GM21447 (cell line): Measurements from ENCODE around the gene INCENP.

Experiments
- ATAC-seq: cut with Tn5 transposase; IDR thresholded peaks from one replicate; pipeline ENCODE4 v1.9.1; 2021; ENCODE audit not compliant: unreplicated experiment

The INCENP gene

GRCh38 chr11:62140304-62141110 lies 16.7 kb downstream of the INCENP start:
- ATAC-seq: no peak

GRCh38 chr11:62141111-62142042 lies 17.6 kb downstream of the INCENP start:
- no peak for ATAC-seq

GRCh38 chr11:62142043-62142375 lies 18.2 kb downstream of the INCENP start:
- ATAC-seq: no peak

DNA sequence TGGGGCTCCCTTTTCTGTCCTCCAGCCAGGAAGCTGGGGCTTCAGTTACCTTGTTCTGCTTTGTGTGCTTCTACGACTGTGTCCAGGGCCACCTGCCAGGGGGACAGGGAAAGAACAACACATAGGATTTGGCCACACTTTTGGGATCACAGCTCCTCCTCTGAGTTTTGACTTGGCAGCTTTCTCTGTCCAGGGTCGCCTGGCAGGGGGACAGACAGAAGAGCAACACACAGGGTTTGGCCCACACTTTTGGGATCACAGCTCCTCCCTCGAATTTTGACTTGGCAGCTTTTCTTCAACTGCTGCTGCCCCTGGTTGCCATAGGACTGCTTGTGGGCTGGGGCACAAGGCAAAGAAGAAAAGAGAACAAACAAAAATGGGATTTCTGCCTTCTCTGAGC lies 19.1 kb downstream of the INCENP start:
- no peak for ATAC-seq

- ATAC-seq: no peak
Measured at GRCh38 chr11:62143727-62144126, 19.9 kb downstream of the INCENP start.

- no peak for ATAC-seq
Measured at GRCh38 chr11:62144641-62145255, 20.9 kb downstream of the INCENP start.

GRCh38 chr11:62145261-62145871 lies 21.6 kb downstream of the INCENP start:
- ATAC-seq: no peak

DNA sequence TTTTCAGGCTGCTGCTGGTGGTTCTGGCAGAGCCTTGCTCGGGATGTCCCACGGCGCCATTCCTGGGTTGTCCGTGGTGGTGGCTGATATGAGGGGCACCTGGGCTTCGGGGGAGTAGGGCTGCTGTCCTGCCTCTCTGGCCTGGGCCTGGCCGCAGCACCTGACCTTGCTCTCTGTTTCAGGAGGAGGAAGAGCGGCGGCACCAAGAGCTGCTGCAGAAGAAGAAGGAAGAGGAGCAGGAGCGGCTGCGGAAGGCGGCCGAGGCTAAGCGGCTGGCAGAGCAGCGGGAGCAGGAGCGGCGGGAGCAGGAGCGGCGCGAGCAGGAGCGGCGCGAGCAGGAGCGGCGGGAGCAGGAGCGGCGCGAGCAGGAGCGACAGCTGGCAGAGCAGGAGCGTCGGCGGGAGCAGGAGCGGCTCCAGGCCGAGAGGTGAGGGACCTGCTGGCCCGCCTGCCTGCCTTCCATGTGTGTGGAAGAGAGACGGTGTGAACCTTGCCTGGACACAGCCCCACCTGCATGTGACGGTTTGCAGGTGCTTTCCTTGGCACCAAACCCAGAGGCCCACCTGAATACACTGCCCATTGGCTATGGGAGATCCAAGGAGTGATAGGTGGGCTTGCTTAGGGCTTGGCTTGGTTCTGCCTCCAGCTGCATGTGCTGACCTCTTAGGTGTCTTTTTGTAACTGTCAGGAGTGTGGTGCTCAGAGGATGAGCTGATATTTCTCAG lies 22.8 kb downstream of the INCENP start:
- ATAC-seq: no peak

DNA sequence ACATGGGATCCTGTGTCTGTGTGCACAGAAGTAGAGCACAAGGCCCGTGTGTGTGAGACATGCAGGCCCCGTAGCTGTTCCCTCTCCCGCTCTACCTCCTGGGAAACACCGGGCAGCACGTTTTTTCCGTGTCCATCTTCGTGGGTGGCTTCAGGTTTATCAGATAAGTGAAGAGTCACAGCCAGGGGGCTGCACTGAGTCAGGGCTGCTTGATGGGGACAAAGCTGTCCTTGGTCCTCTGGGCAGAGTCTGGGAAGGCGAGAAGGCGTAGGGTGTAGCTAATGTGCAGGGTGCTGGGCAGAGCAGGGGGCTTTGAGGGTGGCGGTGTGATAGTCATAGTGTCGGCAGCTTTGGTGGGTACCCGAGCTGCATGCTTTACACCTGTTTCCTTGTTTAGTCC lies 23.7 kb downstream of the INCENP start:
- ATAC-seq: no peak

- ATAC-seq: no peak
Measured at GRCh38 chr11:62148271-62148980, 24.6 kb downstream of the INCENP start.

DNA sequence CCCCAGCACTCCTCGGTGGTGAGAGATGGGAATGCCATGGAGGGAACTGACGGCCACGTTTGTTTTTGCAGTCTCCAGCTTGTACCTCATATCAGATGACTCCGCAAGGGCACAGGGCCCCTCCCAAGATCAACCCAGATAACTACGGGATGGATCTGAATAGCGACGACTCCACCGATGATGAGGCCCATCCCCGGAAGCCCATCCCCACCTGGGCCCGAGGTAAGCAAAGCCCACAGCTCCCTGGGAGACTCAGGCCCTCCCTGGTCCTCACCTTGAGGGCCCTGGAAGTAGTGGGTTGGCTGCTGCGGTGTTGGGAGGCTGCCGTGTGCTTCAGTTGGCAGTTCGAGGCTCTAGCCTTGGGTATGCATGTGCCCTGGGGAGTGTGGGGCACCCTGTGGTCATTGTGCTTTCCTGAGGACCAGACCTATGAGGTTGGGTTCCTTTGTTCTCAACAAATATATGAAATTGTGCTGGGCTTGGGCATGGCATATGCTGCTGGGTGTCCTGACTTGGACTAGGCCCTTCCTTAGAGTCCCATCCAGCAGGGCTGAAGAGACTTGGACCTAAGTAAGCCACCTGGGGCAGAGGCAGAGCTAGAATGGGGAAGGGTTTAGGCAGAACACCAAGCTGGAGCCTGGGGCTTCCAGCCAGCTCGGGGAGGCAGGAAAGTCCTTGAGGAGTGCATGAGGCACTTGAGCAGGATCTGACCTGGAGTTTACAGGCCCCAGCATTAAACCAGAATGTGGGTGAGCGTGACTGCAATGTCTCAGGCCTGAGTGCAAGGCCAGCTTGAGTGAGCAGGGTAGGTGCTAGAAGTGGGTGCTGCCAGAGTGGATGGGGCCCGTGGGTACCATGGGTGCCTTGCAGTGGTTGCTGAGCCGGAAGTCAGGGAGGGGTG lies 26.4 kb downstream of the INCENP start:
- ATAC-seq: no peak

- no peak for ATAC-seq
Measured at GRCh38 chr11:62150887-62151736, 27.3 kb downstream of the INCENP start.

DNA sequence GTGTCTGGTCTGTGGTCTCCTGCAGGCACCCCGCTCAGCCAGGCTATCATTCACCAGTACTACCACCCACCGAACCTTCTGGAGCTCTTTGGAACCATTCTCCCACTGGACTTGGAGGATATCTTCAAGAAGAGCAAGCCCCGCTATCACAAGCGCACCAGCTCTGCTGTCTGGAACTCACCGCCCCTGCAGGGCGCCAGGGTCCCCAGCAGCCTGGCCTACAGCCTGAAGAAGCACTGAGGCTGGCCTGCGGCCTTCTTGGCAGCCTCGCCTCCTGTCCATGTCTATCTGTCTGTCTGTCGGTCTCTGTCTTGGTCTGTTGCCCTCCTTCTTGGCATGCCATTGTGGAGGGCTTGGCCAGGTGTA lies 27.9 kb downstream of the INCENP start:
- no peak for ATAC-seq

DNA sequence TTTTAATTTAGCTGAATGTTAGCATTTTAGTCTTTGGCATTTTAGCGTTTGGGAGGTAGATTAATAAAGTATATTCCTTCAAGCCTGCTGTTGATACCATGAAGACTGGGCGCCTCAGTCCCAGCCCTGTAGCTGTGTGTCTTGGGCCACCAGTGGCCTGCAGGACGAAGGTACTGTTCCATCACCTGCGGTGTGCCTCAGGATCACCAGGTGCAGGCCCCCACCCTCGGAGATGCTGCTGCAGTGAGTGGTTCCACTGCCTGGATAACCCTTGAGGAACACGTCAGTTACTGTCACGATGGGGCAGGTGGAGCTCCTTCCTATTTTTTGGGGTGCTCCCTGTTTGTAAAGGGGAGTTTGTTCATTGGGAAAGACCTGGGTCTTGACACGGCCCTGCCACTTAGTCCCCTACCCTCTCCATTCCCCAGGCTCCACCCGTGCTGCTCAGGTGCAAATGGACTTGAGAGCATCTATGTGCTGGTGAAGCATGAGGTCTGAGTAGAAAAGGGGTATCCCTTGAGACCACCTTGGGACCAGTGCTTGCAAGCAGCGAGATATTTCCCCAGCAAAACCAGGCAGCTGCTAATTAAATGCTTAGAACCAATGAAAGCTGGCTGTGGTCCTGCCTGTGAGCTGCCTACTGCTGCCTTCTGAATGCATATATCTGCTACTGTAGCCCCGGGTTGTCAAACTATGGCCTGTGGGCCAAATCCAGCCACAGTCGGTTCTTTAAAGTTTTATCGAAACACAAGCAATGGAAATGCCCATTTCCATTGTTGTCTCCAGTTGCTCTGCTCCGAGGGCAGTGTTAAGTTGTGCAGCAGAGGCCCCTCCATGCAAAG lies 28.7 kb downstream of the INCENP start:
- no peak for ATAC-seq

DNA sequence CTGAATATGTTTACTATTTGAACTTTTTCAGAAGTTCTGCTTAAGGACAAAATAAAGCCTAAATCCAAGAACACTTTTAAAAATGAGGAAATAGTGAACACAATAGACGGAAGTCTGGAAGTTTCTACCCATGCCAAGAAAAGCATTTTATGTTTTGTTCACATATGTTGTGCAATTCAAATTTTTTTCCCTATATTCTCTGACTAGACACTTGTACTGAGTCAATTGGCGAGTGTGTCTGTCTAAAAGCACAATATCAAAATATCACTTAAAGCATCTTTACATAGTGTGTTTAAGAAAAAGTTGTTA lies 29.2 kb downstream of the INCENP start:
- no peak for ATAC-seq

DNA sequence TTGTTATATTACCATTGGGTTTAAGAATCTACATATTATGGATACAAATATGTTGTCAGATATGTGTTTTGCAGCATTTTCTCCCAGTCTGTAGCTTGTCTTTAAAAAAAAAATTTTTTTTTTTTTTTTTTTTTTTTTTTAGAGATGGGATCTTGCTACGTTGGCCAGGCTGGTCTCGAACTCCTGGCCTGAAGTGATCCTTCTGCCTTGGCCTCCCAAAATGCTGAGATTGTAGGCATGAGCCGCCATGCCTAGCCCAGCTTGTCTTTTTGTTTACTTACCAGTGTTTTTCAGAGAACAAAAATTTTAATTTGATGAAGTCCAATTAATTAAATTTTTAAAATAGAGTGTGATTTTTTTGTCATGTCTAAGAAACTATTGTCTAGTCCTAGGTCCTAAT lies 29.8 kb downstream of the INCENP start:
- ATAC-seq: no peak

DNA sequence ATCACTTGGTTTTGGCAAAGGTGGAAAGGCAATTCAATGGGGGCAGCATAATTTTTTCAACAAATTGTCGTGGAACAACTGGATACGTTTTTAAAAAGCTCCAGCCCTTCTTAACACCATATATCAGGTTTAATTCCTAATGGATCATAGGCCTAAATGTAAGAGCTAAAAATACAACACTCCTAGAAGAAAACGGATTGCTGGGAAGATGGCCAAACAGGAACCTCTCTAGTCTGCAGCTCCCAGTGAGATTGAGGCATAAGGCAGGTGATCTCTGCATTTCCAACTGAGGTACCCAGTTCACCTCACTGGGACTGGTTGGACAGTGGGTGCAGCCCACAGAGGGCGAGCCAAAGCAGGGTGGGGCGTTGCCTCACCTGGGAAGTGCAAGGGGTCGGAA lies 33.8 kb downstream of the INCENP start:
- no peak for ATAC-seq
